ENCODE measurements around the gene ZNF213. TPM values are rescaled to one million over a fixed set of nuclear protein-coding genes. Genes with fewer than 3 reads are reported as not detected.

The ZNF213 gene
- total RNA-seq, 1 donor from 2014 or later, result 13.4 TPM

DNA sequence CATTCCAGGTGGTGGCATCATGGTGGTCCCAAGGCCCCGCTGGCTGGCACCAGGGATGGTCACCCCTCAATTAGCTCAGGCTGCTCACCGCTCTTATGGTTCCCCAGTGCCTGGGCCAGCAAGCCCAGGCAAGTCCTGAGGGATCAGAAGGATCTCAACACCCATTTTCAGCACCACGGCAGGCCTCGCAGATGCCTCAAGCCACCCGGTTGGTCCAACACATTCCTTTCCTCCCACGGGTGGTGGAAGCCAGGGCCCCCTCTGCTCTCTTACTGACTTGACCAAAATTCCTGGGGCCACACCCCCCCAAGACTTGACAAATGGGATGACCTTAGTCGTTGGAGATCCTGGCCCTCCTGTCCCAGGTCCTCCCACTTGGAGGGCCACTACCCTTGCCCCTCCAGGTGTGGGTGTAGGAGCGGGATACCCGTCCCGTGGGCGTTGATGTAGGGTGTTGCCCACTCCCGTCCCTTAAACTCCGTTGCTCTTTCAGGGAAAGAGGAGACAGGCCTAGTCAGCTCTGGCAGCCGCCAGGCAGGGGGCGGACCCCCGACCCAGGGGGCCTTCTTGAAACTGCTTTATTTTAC lies 16.5 kb upstream of the ZNF213 start:
- Mint-ChIP-seq H3K9me3 (ENCODE audit: low read depth) (no peaks in the 10 kb centered on the region), H3K4me3 (ENCODE audit: low read depth) (no peak overlapping the region)

DNA sequence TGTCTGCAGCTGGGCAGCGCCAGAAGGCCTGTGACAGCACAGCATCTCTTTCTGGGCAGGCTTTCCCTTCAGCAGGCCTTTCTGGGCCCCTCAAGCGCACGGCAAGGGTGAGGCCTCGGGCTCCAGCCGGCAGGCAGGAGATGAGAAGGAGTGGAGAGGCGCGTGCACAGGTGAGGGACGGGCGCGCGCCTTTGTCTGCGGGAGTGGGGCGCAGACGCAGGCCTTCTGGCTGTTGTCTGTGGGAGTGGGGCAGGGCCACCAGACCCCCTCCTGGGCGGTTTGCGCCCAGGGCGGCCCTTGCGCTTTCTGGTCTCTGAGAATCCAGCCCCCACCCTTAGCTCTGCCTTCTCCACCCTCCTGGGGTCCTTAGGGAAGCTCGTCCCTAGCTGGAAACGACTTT lies 16.0 kb upstream of the ZNF213 start:
- Mint-ChIP-seq H3K27me3 (no peaks in the 10 kb centered on the region), H3K27ac (no peak overlapping the region), H3K9me3 (ENCODE audit: low read depth) (no peaks in the 10 kb centered on the region), H3K4me1 (ENCODE audit: low read depth) (peaks cover 8% of the 10 kb centered on the region), H3K4me3 (ENCODE audit: low read depth) (no peak overlapping the region), H3K36me3 (ENCODE audit: insufficient read depth) (peaks cover 8% of the 10 kb centered on the region)
- DNase-seq (ENCODE audit: low spot score, unreplicated experiment), result no peak
- TF ChIP-seq, protein P1, sequence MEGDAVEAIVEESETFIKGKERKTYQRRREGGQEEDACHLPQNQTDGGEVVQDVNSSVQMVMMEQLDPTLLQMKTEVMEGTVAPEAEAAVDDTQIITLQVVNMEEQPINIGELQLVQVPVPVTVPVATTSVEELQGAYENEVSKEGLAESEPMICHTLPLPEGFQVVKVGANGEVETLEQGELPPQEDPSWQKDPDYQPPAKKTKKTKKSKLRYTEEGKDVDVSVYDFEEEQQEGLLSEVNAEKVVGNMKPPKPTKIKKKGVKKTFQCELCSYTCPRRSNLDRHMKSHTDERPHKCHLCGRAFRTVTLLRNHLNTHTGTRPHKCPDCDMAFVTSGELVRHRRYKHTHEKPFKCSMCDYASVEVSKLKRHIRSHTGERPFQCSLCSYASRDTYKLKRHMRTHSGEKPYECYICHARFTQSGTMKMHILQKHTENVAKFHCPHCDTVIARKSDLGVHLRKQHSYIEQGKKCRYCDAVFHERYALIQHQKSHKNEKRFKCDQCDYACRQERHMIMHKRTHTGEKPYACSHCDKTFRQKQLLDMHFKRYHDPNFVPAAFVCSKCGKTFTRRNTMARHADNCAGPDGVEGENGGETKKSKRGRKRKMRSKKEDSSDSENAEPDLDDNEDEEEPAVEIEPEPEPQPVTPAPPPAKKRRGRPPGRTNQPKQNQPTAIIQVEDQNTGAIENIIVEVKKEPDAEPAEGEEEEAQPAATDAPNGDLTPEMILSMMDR (IDR thresholded peaks at IDR 0.05; ENCODE audit: unreplicated experiment), result no peak

More for the DNA sequence above, 16.5 kb upstream of the ZNF213 start:
- Mint-ChIP-seq H3K27me3 (no peaks in the 10 kb centered on the region), H3K4me1 (ENCODE audit: low read depth) (peaks cover 9% of the 10 kb centered on the region), H3K27ac (no peak overlapping the region), H3K36me3 (ENCODE audit: insufficient read depth) (peaks cover 8% of the 10 kb centered on the region)
- TF ChIP-seq, protein P1 (IDR thresholded peaks at IDR 0.05; ENCODE audit: unreplicated experiment), result no peak
- DNase-seq (ENCODE audit: low spot score, unreplicated experiment), result no peak

DNA sequence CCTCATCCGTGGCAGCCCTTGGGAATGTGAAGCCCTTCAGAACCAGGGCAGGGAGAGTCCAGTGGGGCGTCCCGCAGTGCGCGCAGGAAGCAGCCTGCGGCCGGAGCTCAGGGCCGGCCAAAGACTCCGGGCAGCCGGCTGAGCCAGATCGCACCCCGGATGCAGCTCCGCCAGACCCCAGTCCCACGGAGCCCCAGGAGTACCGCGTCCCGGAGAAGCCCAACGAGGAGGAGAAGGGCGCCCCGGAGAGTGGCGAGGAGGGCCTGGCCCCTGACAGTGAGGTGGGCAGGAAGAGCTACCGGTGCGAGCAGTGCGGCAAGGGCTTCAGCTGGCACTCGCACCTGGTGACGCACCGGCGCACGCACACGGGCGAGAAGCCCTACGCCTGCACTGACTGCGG lies 15.5 kb upstream of the ZNF213 start:
- Mint-ChIP-seq H3K4me3 (ENCODE audit: low read depth) (no peak overlapping the region), H3K36me3 (ENCODE audit: insufficient read depth) (peaks cover 8% of the 10 kb centered on the region), H3K9me3 (ENCODE audit: low read depth) (no peaks in the 10 kb centered on the region), H3K4me1 (ENCODE audit: low read depth) (peaks cover 7% of the 10 kb centered on the region), H3K27ac (no peak overlapping the region), H3K27me3 (no peaks in the 10 kb centered on the region)
- DNase-seq (ENCODE audit: low spot score, unreplicated experiment), result no peak
- TF ChIP-seq, protein P1 (IDR thresholded peaks at IDR 0.05; ENCODE audit: unreplicated experiment), result no peak

DNA sequence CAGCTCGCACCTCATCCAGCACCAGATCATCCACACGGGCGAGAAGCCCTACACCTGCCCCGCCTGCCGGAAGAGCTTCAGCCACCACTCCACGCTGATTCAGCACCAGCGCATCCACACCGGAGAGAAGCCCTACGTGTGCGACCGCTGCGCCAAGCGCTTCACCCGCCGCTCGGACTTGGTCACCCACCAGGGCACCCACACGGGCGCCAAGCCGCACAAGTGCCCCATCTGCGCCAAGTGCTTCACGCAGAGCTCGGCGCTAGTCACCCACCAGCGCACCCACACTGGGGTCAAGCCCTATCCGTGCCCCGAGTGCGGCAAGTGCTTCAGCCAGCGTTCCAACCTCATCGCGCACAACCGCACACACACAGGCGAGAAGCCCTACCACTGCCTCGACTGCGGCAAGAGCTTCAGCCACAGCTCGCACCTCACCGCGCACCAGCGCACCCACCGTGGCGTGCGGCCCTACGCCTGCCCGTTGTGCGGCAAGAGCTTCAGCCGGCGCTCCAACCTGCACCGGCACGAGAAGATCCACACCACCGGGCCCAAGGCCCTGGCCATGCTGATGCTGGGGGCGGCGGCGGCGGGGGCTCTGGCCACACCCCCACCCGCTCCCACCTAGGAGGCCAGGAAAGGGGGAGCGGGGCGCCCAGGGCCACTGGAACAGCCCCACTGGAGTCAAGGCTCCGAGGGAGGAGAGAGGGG lies 15.0 kb upstream of the ZNF213 start:
- no peak for DNase-seq (ENCODE audit: low spot score, unreplicated experiment)
- H3K4me3 Mint-ChIP-seq (ENCODE audit: low read depth), result no peak overlapping the region
- no peak overlapping the region for H3K27ac Mint-ChIP-seq
- peaks cover 8% of the 10 kb centered on the region for H3K4me1 Mint-ChIP-seq (ENCODE audit: low read depth)
- TF ChIP-seq, protein P1 (IDR thresholded peaks at IDR 0.05; ENCODE audit: unreplicated experiment), result no peak
- no peaks in the 10 kb centered on the region for H3K9me3 Mint-ChIP-seq (ENCODE audit: low read depth)
- peaks cover 8% of the 10 kb centered on the region for H3K36me3 Mint-ChIP-seq (ENCODE audit: insufficient read depth)
- no peaks in the 10 kb centered on the region for H3K27me3 Mint-ChIP-seq

DNA sequence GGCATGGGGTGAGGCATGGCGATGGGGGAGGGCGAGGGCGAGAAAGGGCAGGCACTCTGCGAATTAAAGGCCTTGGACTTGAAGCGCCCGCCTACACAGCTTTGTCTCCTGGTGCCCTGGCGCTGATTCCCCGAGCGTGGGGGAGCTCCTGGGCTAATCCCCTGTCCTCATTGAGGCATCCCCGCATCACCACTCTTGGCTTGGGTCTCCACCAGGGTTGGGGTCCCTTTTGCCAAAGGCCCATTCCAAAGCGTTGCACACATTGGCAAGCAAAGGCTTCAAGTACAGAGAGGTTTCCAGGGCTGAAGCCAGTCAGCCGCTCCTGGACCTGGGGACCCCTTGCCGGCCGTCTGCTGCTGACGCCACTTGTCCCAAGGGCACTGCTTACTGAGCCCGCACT lies 14.4 kb upstream of the ZNF213 start:
- H3K36me3 Mint-ChIP-seq (ENCODE audit: insufficient read depth), result peaks cover 8% of the 10 kb centered on the region
- TF ChIP-seq, protein P1 (IDR thresholded peaks at IDR 0.05; ENCODE audit: unreplicated experiment), result no peak
- no peak overlapping the region for H3K4me3 Mint-ChIP-seq (ENCODE audit: low read depth)
- H3K27me3 Mint-ChIP-seq, result no peaks in the 10 kb centered on the region
- H3K27ac Mint-ChIP-seq, result no peak overlapping the region
- peaks cover 8% of the 10 kb centered on the region for H3K4me1 Mint-ChIP-seq (ENCODE audit: low read depth)
- H3K9me3 Mint-ChIP-seq (ENCODE audit: low read depth), result no peaks in the 10 kb centered on the region
- DNase-seq (ENCODE audit: low spot score, unreplicated experiment), result no peak

Data from progenitor cell of endocrine pancreas (in vitro differentiated cells).